ENCODE measurements around the gene SYNPO2. TPM values are rescaled to one million over a fixed set of nuclear protein-coding genes. Genes with fewer than 3 reads are reported as not detected.

The SYNPO2 gene
- total and polyA plus RNA-seq, 10 of the 15 experiments (the other 5 are each of a cell fraction or from before 2014, with no cell fraction given) = 0.04 to 0.34 (median 0.28) TPM

GRCh38 chr4:119016636-119017035, 128.0 kb downstream of the SYNPO2 start:
- Histone ChIP-seq H4K20me1 (ENCODE audit: control insufficient read depth, insufficient read depth) (no peaks in the 10 kb centered on the region), H3K4me1 (ENCODE audit: control insufficient read depth, insufficient read depth, low read length) (no peaks in the 10 kb centered on the region), H3K9ac (ENCODE audit: control insufficient read depth, insufficient read depth, low read length) (no peak overlapping the region), H3K36me3 (ENCODE audit: control insufficient read depth in 2 of 2, insufficient read depth in 2 of 2, low read length in 1 of 2) (no peaks in the 10 kb centered on the region), H3K79me2 (ENCODE audit: control insufficient read depth, insufficient read depth, low read length) (no peaks in the 10 kb centered on the region), H3K27ac (ENCODE audit: control insufficient read depth, insufficient read depth) (no peak overlapping the region), H3K27me3 (replicated peaks in 1 of 2; ENCODE audit: control insufficient read depth in 2 of 2, insufficient read depth in 2 of 2, low read length in 1 of 2) (no peaks in the 10 kb centered on the region), H3K9me3 (replicated peaks; ENCODE audit: control insufficient read depth, insufficient read depth, low read length) (no peaks in the 10 kb centered on the region), H3K4me3 (no peak overlapping the region), H3K4me2 (ENCODE audit: control insufficient read depth, insufficient read depth) (no peak overlapping the region), H2AFZ (ENCODE audit: control insufficient read depth, low read depth, low read length) (no peak overlapping the region)
- POLR2A ChIA-PET = no interaction called here
- RAD21 ChIA-PET (ENCODE audit: unreplicated experiment) = no interaction called here
- DNase-seq (ENCODE audit: low read depth, low spot score) (no peak), FAIRE-seq (no peak), ATAC-seq (no peak)
- CTCF ChIA-PET = interaction anchor here (1.0 kb wide), 1 partner anchor 24 kb away, joined by 3 read pairs; no protein-coding TSS in a partner anchor
- in situ Hi-C loops (cut with MboI) = no loop called here
- WGBS (ENCODE audit: insufficient coverage, insufficient replicate concordance, low lambda C conversion rate, missing lambda C conversion rate) = 0% methylated on average over 2 of the region's 2 CpGs
- BruUV-seq (replicated peaks) = no TSS peak
- SMC1A ChIA-PET (ENCODE audit: uncharacterized antibody, unreplicated experiment) = interaction anchor here (1.3 kb wide), 1 partner anchor 9 kb away, joined by 4 read pairs; no protein-coding TSS in a partner anchor
- no peak for TF ChIP-seq CREM (IDR thresholded peaks at IDR 0.05; ENCODE audit: low read depth)
- intact Hi-C loops (cut with micrococcal nuclease; ENCODE audit: unreplicated experiment) = no loop called here

GRCh38 chr4:119017636-119018035, 129.0 kb downstream of the SYNPO2 start:
- 0% methylated on average over 2 of the region's 2 CpGs for WGBS (ENCODE audit: insufficient coverage, insufficient replicate concordance, low lambda C conversion rate, missing lambda C conversion rate)
- RAD21 ChIA-PET (ENCODE audit: unreplicated experiment) = no interaction called here
- Histone ChIP-seq H3K36me3 (ENCODE audit: control insufficient read depth in 2 of 2, insufficient read depth in 2 of 2, low read length in 1 of 2) (no peaks in the 10 kb centered on the region), H3K27me3 (replicated peaks in 1 of 2; ENCODE audit: control insufficient read depth in 2 of 2, insufficient read depth in 2 of 2, low read length in 1 of 2) (no peaks in the 10 kb centered on the region), H3K4me2 (ENCODE audit: control insufficient read depth, insufficient read depth) (no peak overlapping the region), H3K79me2 (ENCODE audit: control insufficient read depth, insufficient read depth, low read length) (no peaks in the 10 kb centered on the region), H3K9ac (ENCODE audit: control insufficient read depth, insufficient read depth, low read length) (no peak overlapping the region), H3K9me3 (replicated peaks; ENCODE audit: control insufficient read depth, insufficient read depth, low read length) (no peaks in the 10 kb centered on the region), H3K27ac (ENCODE audit: control insufficient read depth, insufficient read depth) (no peak overlapping the region), H2AFZ (ENCODE audit: control insufficient read depth, low read depth, low read length) (no peak overlapping the region), H3K4me1 (ENCODE audit: control insufficient read depth, insufficient read depth, low read length) (no peaks in the 10 kb centered on the region), H3K4me3 (no peak overlapping the region), H4K20me1 (ENCODE audit: control insufficient read depth, insufficient read depth) (no peaks in the 10 kb centered on the region)
- ATAC-seq = no peak
- TF ChIP-seq KAT2A (conservative IDR thresholded peaks at IDR 0.05; ENCODE audit: control insufficient read depth, low read depth, low read length) (no peak), TARDBP (IDR thresholded peaks at IDR 0.05; ENCODE audit: borderline replicate concordance) (no peak), ZSCAN29 (IDR thresholded peaks at IDR 0.05) (no peak), ATF3 (IDR thresholded peaks at IDR 0.05; ENCODE audit: borderline replicate concordance, extremely low read depth, low read depth, low read length) (no peak), JUND (IDR thresholded peaks at IDR 0.05; ENCODE audit: low read depth, low read length) (no peak), RAD21 (IDR thresholded peaks at IDR 0.05; ENCODE audit: insufficient read depth, low read depth, low read length) (no peak), ZNF592 (IDR thresholded peaks at IDR 0.05) (no peak)
- POLR2A ChIA-PET = no interaction called here
- CTCF ChIA-PET = interaction anchor here (0.6 to 1.0 kb wide), 2 partner anchors 23 to 1912 kb away, joined by 3 to 4 read pairs; no protein-coding TSS in a partner anchor
- in situ Hi-C loops (cut with MboI) = no loop called here
- no peak for FAIRE-seq
- no peak for DNase-seq (ENCODE audit: low read depth, low spot score)
- SMC1A ChIA-PET (ENCODE audit: uncharacterized antibody, unreplicated experiment) = interaction anchor here (1.3 kb wide), 1 partner anchor 8 kb away, joined by 4 read pairs; no protein-coding TSS in a partner anchor
- BruUV-seq (replicated peaks) = no TSS peak
- intact Hi-C loops (cut with micrococcal nuclease; ENCODE audit: unreplicated experiment) = no loop called here

All from GM12878 (cell line).